ENCODE results near the gene BABAM2.

DNA sequence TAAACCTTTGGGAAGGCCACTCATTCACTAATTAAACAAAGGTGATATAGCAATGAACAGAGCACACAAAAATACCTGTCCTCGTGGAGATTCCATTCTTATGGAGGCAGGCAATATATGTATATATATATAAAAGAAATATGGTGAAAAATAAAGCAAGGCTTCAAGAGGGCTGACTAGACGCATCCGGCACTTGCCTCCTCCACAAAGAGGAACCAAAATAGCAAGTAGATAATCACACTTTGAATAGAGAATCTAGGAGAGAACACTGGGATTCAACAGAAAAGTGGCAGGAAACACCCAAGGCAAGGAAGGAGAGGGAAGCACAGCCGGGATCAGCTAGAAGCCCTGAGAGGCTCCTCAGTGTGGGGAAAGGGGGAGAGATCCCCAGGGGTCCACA, 283.7 kb downstream of the BABAM2 start:
- TF ChIP-seq, protein P1, sequence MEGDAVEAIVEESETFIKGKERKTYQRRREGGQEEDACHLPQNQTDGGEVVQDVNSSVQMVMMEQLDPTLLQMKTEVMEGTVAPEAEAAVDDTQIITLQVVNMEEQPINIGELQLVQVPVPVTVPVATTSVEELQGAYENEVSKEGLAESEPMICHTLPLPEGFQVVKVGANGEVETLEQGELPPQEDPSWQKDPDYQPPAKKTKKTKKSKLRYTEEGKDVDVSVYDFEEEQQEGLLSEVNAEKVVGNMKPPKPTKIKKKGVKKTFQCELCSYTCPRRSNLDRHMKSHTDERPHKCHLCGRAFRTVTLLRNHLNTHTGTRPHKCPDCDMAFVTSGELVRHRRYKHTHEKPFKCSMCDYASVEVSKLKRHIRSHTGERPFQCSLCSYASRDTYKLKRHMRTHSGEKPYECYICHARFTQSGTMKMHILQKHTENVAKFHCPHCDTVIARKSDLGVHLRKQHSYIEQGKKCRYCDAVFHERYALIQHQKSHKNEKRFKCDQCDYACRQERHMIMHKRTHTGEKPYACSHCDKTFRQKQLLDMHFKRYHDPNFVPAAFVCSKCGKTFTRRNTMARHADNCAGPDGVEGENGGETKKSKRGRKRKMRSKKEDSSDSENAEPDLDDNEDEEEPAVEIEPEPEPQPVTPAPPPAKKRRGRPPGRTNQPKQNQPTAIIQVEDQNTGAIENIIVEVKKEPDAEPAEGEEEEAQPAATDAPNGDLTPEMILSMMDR (IDR thresholded peaks at IDR 0.05) = no peak
- no peak for TF ChIP-seq EZH2 (IDR thresholded peaks at IDR 0.05)
- no peak for TF ChIP-seq EZH2phosphoT487 (IDR thresholded peaks at IDR 0.05)

Measured in neural progenitor cell (in vitro differentiated cells).